ENCODE measurements around the gene KLHDC4.

Gene KLHDC4

DNA sequence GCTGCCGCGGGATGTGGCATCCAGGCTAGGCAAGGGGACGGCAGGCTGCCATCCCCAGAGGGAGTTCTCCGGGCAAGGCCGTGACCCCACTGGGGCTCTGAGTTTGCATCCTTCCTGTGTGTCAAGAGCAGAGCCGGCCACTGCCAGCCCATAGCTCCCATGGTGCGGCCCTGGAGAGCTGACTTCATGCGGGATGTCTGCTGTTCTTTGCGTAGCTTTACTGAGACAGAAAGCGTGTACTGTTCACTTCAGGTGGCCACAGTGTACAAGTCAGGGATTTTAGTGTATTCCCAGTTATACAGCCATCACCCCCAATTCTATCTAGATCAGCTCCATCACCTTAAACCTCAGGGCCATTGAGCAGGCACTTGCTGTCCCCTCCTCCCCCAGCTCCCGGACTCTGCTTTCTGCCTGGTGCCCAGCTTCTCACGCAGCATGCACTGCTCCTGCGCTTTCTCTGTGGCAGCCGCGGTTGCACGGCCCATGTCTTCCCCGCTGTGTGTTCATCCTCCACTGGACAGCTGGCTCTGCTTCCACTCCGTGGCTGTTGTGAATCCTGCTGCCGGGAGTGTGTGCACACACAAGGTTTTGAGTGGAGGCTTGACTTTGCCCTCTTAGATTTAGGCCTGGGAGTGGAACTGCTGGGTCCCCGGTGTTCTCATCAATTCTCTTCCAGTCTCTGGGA is 71.2 kb downstream of the KLHDC4 start:
- Histone ChIP-seq H3K27ac (ENCODE audit: low read depth, low read length) (no peak overlapping the region), H3K9me3 (ENCODE audit: control insufficient read depth in 5 of 5, low read length in 5 of 5) (no peaks in the 10 kb centered on the region), H3K4me1 (ENCODE audit: control insufficient read depth in 5 of 5, insufficient read depth in 5 of 5, low read length in 5 of 5) (no peaks in the 10 kb centered on the region), H3K36me3 (ENCODE audit: control insufficient read depth in 5 of 5, insufficient read depth in 5 of 5, low read length in 5 of 5) (peaks cover 0 to 32% (median 13%) of the 10 kb centered on the region in 5 donors), H3K9ac (ENCODE audit: low read length in 5 of 5) (no peak overlapping the region), H3K27me3 (ENCODE audit: control insufficient read depth in 5 of 5, insufficient read depth in 4 of 5, low read length in 5 of 5) (peaks cover 6 to 12% (median 8%) of the 10 kb centered on the region in 5 donors), H3K4me3 (ENCODE audit: low read depth in 1 of 5, low read length in 5 of 5) (no peak overlapping the region)

- H3K36me3 ChIP-seq (ENCODE audit: control insufficient read depth in 5 of 5, insufficient read depth in 5 of 5, low read length in 5 of 5), result peaks cover 0 to 26% (median 12%) of the 10 kb centered on the region in 5 donors
- no peak overlapping the region for H3K9ac ChIP-seq (ENCODE audit: low read length in 5 of 5)
- no peak overlapping the region for H3K27ac ChIP-seq (ENCODE audit: low read depth, low read length)
- no peaks in the 10 kb centered on the region for H3K4me1 ChIP-seq (ENCODE audit: control insufficient read depth in 5 of 5, insufficient read depth in 5 of 5, low read length in 5 of 5)
- H3K4me3 ChIP-seq (ENCODE audit: low read depth in 1 of 5, low read length in 5 of 5), result no peak overlapping the region
- no peaks in the 10 kb centered on the region for H3K9me3 ChIP-seq (ENCODE audit: control insufficient read depth in 5 of 5, low read length in 5 of 5)
- peaks cover 6 to 19% (median 13%) of the 10 kb centered on the region in 5 donors for H3K27me3 ChIP-seq (ENCODE audit: control insufficient read depth in 5 of 5, insufficient read depth in 4 of 5, low read length in 5 of 5)
Observed at GRCh38 chr16:87693827-87694226, 72.0 kb downstream of the KLHDC4 start.

- H3K27ac ChIP-seq (ENCODE audit: low read depth, low read length), result no peak overlapping the region
- H3K4me1 ChIP-seq (ENCODE audit: control insufficient read depth in 5 of 5, insufficient read depth in 5 of 5, low read length in 5 of 5), result no peaks in the 10 kb centered on the region
- no peak overlapping the region for H3K4me3 ChIP-seq (ENCODE audit: low read depth in 1 of 5, low read length in 5 of 5)
- H3K27me3 ChIP-seq (ENCODE audit: control insufficient read depth in 5 of 5, insufficient read depth in 4 of 5, low read length in 5 of 5), result peaks cover 11 to 29% (median 21%) of the 10 kb centered on the region in 5 donors
- no peak overlapping the region for H3K9ac ChIP-seq (ENCODE audit: low read length in 5 of 5)
- H3K36me3 ChIP-seq (ENCODE audit: control insufficient read depth in 5 of 5, insufficient read depth in 5 of 5, low read length in 5 of 5), result peaks cover 0 to 22% (median 12%) of the 10 kb centered on the region in 5 donors
- H3K9me3 ChIP-seq (ENCODE audit: control insufficient read depth in 5 of 5, low read length in 5 of 5), result no peaks in the 10 kb centered on the region
Observed at GRCh38 chr16:87692756-87693155, 73.0 kb downstream of the KLHDC4 start.

- Histone ChIP-seq H3K36me3 (ENCODE audit: control insufficient read depth in 5 of 5, insufficient read depth in 5 of 5, low read length in 5 of 5) (peaks cover 0 to 19% (median 12%) of the 10 kb centered on the region in 5 donors), H3K4me3 (ENCODE audit: low read depth in 1 of 5, low read length in 5 of 5) (no peak overlapping the region), H3K9ac (ENCODE audit: low read length in 5 of 5) (no peak overlapping the region), H3K9me3 (ENCODE audit: control insufficient read depth in 5 of 5, low read length in 5 of 5) (no peaks in the 10 kb centered on the region), H3K27me3 (ENCODE audit: control insufficient read depth in 5 of 5, insufficient read depth in 4 of 5, low read length in 5 of 5) (peaks cover 16 to 34% (median 26%) of the 10 kb centered on the region in 5 donors), H3K4me1 (ENCODE audit: control insufficient read depth in 5 of 5, insufficient read depth in 5 of 5, low read length in 5 of 5) (no peaks in the 10 kb centered on the region), H3K27ac (ENCODE audit: low read depth, low read length) (no peak overlapping the region)
Observed at GRCh38 chr16:87692176-87692575, 73.6 kb downstream of the KLHDC4 start.

DNA sequence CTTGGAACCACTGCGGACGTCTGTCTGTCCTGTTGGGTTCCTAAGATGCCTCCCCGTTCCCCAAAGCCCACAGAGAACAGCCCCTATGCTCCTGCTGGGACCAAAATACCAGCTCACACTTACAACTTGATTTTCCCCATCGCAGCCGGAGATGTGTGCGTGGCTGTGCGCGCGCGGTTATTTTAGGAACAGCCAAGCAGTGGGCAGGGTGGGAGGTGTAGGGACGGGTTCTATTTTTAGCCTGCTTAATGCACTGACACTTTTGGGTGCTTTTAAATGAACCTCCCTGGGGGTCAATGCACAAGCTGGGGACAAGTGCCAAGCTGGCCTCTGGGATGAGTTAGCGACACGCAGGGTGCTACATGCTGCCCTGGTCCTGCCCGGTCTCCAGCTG is 74.1 kb downstream of the KLHDC4 start:
- Histone ChIP-seq H3K4me3 (ENCODE audit: low read depth in 1 of 5, low read length in 5 of 5) (no peak overlapping the region), H3K27me3 (ENCODE audit: control insufficient read depth in 5 of 5, insufficient read depth in 4 of 5, low read length in 5 of 5) (peaks cover 19 to 37% (median 28%) of the 10 kb centered on the region in 5 donors), H3K27ac (ENCODE audit: low read depth, low read length) (no peak overlapping the region), H3K4me1 (ENCODE audit: control insufficient read depth in 5 of 5, insufficient read depth in 5 of 5, low read length in 5 of 5) (no peaks in the 10 kb centered on the region), H3K36me3 (ENCODE audit: control insufficient read depth in 5 of 5, insufficient read depth in 5 of 5, low read length in 5 of 5) (peaks cover 0 to 19% (median 12%) of the 10 kb centered on the region in 5 donors), H3K9ac (ENCODE audit: low read length in 5 of 5) (no peak overlapping the region), H3K9me3 (ENCODE audit: control insufficient read depth in 5 of 5, low read length in 5 of 5) (no peaks in the 10 kb centered on the region)

DNA sequence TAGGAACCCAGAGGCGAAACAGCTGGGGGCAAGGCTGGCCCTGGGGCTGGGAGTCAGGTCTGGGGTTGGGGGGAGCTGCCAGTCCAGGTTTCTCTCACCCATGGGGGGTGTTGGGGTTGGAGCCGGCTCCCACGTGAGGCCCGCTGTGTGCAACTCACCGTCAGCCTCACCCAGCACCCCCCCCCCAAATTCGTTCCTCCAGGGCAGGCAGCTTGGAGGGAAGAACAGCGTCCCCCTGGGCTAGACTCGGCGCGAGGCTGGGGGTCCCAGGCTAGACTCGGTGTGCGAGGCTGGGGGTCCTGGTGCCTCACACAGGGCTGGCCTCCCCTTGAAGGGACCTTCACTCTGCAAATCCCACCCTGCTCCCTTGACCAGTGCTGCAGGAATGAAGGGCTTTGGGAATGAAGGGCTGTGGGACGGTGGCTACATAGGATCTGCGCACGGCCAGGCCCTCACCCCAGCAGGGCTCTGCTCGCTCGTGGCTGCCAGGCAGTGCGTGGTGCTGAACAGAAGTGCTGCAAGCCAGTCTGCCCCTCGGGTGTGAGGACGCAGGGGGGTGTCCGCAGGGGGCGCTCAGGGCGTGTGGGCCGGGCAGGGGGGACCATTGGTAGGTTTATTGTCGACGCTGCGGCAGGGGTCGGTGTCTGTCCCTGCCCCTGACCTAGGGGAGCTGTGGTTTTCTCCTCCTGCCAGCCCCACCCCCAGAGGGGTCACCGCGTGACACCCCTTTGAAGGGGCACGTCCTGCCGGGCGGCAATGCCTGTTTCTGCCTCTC is 74.7 kb downstream of the KLHDC4 start:
- Histone ChIP-seq H3K4me1 (ENCODE audit: control insufficient read depth in 5 of 5, insufficient read depth in 5 of 5, low read length in 5 of 5) (no peaks in the 10 kb centered on the region), H3K27ac (ENCODE audit: low read depth, low read length) (no peak overlapping the region)

GRCh38 chr16:87689956-87690465 is 75.8 kb downstream of the KLHDC4 start:
- Histone ChIP-seq H3K36me3 (ENCODE audit: control insufficient read depth in 5 of 5, insufficient read depth in 5 of 5, low read length in 5 of 5) (peaks cover 0 to 4% (median 0%) of the 10 kb centered on the region in 5 donors), H3K4me3 (ENCODE audit: low read depth in 1 of 5, low read length in 5 of 5) (no peak overlapping the region), H3K9ac (ENCODE audit: low read length in 5 of 5) (no peak overlapping the region), H3K9me3 (ENCODE audit: control insufficient read depth in 5 of 5, low read length in 5 of 5) (no peaks in the 10 kb centered on the region), H3K27ac (ENCODE audit: low read depth, low read length) (no peak overlapping the region), H3K27me3 (ENCODE audit: control insufficient read depth in 5 of 5, insufficient read depth in 4 of 5, low read length in 5 of 5) (peaks cover 30 to 46% (median 39%) of the 10 kb centered on the region in 5 donors), H3K4me1 (ENCODE audit: control insufficient read depth in 5 of 5, insufficient read depth in 5 of 5, low read length in 5 of 5) (no peaks in the 10 kb centered on the region)

More for the DNA sequence above, 74.7 kb downstream of the KLHDC4 start:
- H3K36me3 ChIP-seq (ENCODE audit: control insufficient read depth in 5 of 5, insufficient read depth in 5 of 5, low read length in 5 of 5), result peaks cover 0 to 14% (median 9%) of the 10 kb centered on the region in 5 donors
- peaks cover 24 to 41% (median 30%) of the 10 kb centered on the region in 5 donors for H3K27me3 ChIP-seq (ENCODE audit: control insufficient read depth in 5 of 5, insufficient read depth in 4 of 5, low read length in 5 of 5)
- H3K9ac ChIP-seq (ENCODE audit: low read length in 5 of 5), result no peak overlapping the region
- H3K9me3 ChIP-seq (ENCODE audit: control insufficient read depth in 5 of 5, low read length in 5 of 5), result no peaks in the 10 kb centered on the region
- H3K4me3 ChIP-seq (ENCODE audit: low read depth in 1 of 5, low read length in 5 of 5), result no peak overlapping the region

DNA sequence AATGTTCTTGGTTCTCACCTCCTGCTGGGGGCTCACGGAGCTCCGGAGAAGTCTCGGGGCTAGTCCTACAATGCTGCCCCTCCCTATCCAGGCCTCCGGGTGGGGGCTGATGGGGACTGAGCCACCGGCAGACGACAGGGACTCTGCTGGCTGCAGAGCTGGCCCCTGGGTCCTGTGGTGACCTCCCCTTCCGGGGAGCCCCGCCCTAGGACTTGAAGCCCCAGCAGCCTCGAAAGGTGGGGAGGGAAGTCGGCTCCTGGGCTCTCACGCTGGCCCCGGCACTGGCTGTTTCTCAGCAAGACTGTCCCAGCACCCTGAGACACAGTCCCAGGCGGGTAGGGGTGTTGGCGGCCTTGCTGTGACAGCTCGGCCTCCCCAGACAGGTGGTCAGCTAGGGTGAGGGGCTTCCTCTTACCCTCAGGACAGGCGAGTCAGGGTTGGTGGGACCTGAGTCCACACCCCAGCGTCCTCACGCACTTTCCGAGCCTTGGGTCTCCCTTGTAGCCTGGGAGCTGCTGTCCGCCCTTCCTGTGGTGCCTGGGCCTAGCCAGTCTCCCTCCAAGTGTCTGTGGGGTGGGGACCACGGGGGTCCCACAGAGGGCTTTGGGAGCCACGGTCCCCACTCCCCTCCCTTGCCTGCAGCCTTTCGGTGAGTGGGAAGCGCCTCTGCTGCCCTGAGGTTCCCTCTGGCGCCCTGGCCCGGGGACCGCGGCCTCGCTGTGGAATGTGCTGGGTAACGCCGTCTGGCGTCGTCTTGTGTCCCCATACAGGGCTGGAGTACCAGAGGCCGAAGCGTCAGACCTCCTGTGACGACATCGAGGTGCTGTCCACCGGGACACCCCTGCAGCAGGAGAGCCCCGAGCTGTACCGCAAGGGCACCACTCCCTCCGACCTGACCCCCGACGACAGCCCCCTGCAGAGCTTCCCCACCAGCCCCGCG is 76.6 kb downstream of the KLHDC4 start:
- Histone ChIP-seq H3K9ac (ENCODE audit: low read length in 5 of 5) (no peak overlapping the region), H3K36me3 (ENCODE audit: control insufficient read depth in 5 of 5, insufficient read depth in 5 of 5, low read length in 5 of 5) (no peaks in the 10 kb centered on the region), H3K4me1 (ENCODE audit: control insufficient read depth in 5 of 5, insufficient read depth in 5 of 5, low read length in 5 of 5) (peaks cover 0 to 3% (median 0%) of the 10 kb centered on the region in 5 donors), H3K27me3 (ENCODE audit: control insufficient read depth in 5 of 5, insufficient read depth in 4 of 5, low read length in 5 of 5) (peaks cover 34 to 52% (median 42%) of the 10 kb centered on the region in 5 donors), H3K9me3 (ENCODE audit: control insufficient read depth in 5 of 5, low read length in 5 of 5) (no peaks in the 10 kb centered on the region), H3K4me3 (ENCODE audit: low read depth in 1 of 5, low read length in 5 of 5) (no peak overlapping the region), H3K27ac (ENCODE audit: low read depth, low read length) (no peak overlapping the region)

DNA sequence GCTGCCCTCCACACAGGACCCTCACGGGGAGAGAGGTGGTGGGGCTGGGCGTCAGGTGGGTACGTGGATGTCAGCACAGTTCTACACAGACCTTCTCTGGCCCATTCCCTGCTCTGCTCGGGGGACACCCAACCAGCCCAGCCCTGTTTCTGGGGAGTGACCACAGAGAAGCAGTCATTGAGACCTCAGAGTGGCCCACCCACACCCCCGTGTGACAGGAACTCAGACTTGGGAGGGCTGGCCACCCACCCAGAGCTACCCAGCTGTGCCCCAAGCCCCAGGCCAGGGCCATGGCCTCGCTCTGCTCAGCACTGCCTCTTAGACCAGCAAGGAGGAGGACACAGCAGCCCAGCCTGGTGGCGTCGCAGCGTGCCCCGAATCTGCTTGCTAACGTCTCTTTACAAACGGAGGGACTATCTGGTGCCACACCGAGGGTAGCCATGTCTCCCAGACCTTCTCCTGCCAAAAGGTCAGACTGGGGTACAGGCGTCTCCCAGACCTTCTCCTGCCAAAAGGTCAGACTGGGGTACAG is 77.7 kb downstream of the KLHDC4 start:
- Histone ChIP-seq H3K4me1 (ENCODE audit: control insufficient read depth in 5 of 5, insufficient read depth in 5 of 5, low read length in 5 of 5) (peaks cover 0 to 3% (median 0%) of the 10 kb centered on the region in 5 donors), H3K9me3 (ENCODE audit: control insufficient read depth in 5 of 5, low read length in 5 of 5) (no peaks in the 10 kb centered on the region), H3K9ac (ENCODE audit: low read length in 5 of 5) (no peak overlapping the region), H3K27ac (ENCODE audit: low read depth, low read length) (no peak overlapping the region), H3K27me3 (ENCODE audit: control insufficient read depth in 5 of 5, insufficient read depth in 4 of 5, low read length in 5 of 5) (peaks cover 38 to 58% (median 48%) of the 10 kb centered on the region in 5 donors), H3K36me3 (ENCODE audit: control insufficient read depth in 5 of 5, insufficient read depth in 5 of 5, low read length in 5 of 5) (no peaks in the 10 kb centered on the region), H3K4me3 (ENCODE audit: low read depth in 1 of 5, low read length in 5 of 5) (no peak overlapping the region)

Data from subcutaneous abdominal adipose tissue (tissue), 5 donors.